ENCODE measurements around the gene RCE1.

Gene RCE1

DNA sequence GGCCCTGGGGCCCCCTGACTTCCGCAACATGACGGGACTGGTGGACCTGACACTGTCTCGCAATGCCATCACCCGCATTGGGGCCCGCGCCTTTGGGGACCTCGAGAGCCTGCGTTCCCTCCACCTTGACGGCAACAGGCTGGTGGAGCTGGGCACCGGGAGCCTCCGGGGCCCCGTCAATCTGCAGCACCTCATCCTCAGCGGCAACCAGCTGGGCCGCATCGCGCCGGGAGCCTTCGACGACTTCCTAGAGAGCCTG lies 14.6 kb downstream of the RCE1 start:
- Histone ChIP-seq H3K27me3 (ENCODE audit: insufficient read depth, low read depth) (no peaks in the 10 kb centered on the region), H3K36me3 (ENCODE audit: insufficient read depth) (no peaks in the 10 kb centered on the region), H3K4me2 (peak overlapping the region; percentile 63; the same call in 1 of the 2 replicates), H4K20me1 (ENCODE audit: insufficient read depth) (no peaks in the 10 kb centered on the region), H2AFZ (ENCODE audit: low read depth) (no peak overlapping the region), H3K79me2 (ENCODE audit: insufficient read depth, low read depth) (peaks cover 9% of the 10 kb centered on the region; the same call in 1 of the 2 replicates), H3K4me3 (IDR thresholded peaks at IDR 0.05; ENCODE audit: insufficient read depth, low read depth, low read length) (no peak overlapping the region), H3K9ac (no peak overlapping the region), H3K4me1 (ENCODE audit: low read depth, poor library complexity, severe bottlenecking) (peaks cover 10% of the 10 kb centered on the region), H3K27ac (no peak overlapping the region)
- TF ChIP-seq, protein P1, sequence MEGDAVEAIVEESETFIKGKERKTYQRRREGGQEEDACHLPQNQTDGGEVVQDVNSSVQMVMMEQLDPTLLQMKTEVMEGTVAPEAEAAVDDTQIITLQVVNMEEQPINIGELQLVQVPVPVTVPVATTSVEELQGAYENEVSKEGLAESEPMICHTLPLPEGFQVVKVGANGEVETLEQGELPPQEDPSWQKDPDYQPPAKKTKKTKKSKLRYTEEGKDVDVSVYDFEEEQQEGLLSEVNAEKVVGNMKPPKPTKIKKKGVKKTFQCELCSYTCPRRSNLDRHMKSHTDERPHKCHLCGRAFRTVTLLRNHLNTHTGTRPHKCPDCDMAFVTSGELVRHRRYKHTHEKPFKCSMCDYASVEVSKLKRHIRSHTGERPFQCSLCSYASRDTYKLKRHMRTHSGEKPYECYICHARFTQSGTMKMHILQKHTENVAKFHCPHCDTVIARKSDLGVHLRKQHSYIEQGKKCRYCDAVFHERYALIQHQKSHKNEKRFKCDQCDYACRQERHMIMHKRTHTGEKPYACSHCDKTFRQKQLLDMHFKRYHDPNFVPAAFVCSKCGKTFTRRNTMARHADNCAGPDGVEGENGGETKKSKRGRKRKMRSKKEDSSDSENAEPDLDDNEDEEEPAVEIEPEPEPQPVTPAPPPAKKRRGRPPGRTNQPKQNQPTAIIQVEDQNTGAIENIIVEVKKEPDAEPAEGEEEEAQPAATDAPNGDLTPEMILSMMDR (conservative IDR thresholded peaks at IDR 0.05; ENCODE audit: low read depth, low read length): no peak

DNA sequence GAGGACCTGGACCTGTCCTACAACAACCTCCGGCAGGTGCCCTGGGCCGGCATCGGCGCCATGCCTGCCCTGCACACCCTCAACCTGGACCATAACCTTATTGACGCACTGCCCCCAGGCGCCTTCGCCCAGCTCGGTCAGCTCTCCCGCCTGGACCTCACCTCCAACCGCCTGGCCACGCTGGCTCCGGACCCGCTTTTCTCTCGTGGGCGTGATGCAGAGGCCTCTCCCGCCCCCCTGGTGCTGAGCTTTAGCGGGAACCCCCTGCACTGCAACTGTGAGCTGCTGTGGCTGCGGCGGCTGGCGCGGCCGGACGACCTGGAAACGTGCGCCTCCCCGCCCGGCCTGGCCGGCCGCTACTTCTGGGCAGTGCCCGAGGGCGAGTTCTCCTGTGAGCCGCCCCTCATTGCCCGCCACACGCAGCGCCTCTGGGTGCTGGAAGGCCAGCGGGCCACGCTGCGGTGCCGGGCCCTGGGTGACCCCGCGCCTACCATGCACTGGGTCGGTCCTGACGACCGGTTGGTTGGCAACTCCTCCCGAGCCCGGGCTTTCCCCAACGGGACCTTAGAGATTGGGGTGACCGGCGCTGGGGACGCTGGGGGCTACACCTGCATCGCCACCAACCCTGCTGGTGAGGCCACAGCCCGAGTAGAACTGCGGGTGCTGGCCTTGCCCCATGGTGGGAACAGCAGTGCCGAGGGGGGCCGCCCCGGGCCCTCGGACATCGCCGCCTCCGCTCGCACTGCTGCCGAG lies 15.1 kb downstream of the RCE1 start:
- Histone ChIP-seq H3K9ac (no peak overlapping the region), H4K20me1 (ENCODE audit: insufficient read depth) (no peaks in the 10 kb centered on the region), H3K4me3 (IDR thresholded peaks at IDR 0.05; ENCODE audit: insufficient read depth, low read depth, low read length) (no peak overlapping the region), H3K27me3 (ENCODE audit: insufficient read depth, low read depth) (no peaks in the 10 kb centered on the region), H3K79me2 (ENCODE audit: insufficient read depth, low read depth) (peaks cover 9% of the 10 kb centered on the region; the same call in 1 of the 2 replicates), H2AFZ (ENCODE audit: low read depth) (no peak overlapping the region), H3K36me3 (ENCODE audit: insufficient read depth) (no peaks in the 10 kb centered on the region), H3K27ac (no peak overlapping the region), H3K4me1 (ENCODE audit: low read depth, poor library complexity, severe bottlenecking) (peaks cover 10% of the 10 kb centered on the region), H3K4me2 (peak overlapping the region; percentile 63; the same call in 1 of the 2 replicates)
- TF ChIP-seq, protein P1 (conservative IDR thresholded peaks at IDR 0.05; ENCODE audit: low read depth, low read length): no peak

DNA sequence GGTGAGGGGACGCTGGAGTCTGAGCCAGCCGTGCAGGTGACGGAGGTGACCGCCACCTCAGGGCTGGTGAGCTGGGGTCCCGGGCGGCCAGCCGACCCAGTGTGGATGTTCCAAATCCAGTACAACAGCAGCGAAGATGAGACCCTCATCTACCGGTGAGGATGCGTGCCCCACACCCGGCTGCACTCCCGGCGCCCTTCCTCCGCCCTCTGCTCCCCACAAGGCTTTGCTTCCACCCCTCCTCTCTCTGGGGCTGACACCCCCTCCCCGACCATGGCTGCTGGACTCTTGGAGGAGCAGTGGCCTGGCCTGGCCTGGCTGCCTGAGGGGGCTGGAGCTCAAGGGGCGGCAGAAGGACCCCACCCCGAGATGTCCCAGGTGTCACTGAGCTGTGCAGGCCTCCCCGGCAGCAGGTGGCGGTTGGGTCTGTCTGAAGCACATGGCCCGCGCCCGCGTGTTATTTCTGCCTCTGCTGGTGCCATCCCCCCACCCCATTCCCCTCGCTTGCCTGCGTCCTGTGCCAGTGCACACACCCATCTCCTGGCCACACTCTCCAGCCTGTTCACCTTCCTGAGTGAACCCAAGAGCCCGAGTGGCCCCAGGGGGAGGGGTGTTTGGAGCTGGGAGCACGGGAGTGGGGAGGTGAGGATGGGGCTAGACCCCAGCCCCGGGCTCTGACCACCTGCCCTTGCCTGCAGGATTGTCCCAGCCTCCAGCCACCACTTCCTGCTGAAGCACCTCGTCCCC lies 15.9 kb downstream of the RCE1 start:
- Histone ChIP-seq H2AFZ (ENCODE audit: low read depth) (no peak overlapping the region), H3K79me2 (ENCODE audit: insufficient read depth, low read depth) (peaks cover 9% of the 10 kb centered on the region; the same call in 1 of the 2 replicates), H3K4me2 (no peak overlapping the region), H3K27ac (no peak overlapping the region), H3K36me3 (ENCODE audit: insufficient read depth) (no peaks in the 10 kb centered on the region), H3K9ac (no peak overlapping the region), H3K4me1 (ENCODE audit: low read depth, poor library complexity, severe bottlenecking) (peaks cover 10% of the 10 kb centered on the region), H3K4me3 (IDR thresholded peaks at IDR 0.05; ENCODE audit: insufficient read depth, low read depth, low read length) (no peak overlapping the region), H4K20me1 (ENCODE audit: insufficient read depth) (no peaks in the 10 kb centered on the region), H3K27me3 (ENCODE audit: insufficient read depth, low read depth) (no peaks in the 10 kb centered on the region)
- TF ChIP-seq, protein P1 (conservative IDR thresholded peaks at IDR 0.05; ENCODE audit: low read depth, low read length): no peak

DNA sequence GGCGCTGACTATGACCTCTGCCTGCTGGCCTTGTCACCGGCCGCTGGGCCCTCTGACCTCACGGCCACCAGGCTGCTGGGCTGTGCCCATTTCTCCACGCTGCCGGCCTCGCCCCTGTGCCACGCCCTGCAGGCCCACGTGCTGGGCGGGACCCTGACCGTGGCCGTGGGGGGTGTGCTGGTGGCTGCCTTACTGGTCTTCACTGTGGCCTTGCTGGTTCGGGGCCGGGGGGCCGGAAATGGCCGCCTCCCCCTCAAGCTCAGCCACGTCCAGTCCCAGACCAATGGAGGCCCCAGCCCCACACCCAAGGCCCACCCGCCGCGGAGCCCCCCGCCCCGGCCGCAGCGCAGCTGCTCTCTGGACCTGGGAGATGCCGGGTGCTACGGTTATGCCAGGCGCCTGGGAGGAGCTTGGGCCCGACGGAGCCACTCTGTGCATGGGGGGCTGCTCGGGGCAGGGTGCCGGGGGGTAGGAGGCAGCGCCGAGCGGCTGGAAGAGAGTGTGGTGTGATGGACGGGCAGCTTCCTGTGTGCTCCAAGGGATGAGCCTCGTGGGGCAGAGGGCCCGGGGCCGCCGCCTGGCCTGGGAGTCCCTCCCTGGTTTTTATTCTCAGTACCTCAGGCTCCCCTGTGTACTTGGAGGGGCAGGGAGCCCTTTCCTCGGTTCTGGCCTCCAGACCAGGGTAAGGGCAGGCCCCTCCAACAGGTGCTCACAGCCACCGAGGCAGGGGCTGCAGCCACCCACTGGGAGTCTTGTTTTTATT lies 16.6 kb downstream of the RCE1 start:
- Histone ChIP-seq H3K4me1 (ENCODE audit: low read depth, poor library complexity, severe bottlenecking) (peaks cover 10% of the 10 kb centered on the region), H3K4me3 (IDR thresholded peaks at IDR 0.05; ENCODE audit: insufficient read depth, low read depth, low read length) (no peak overlapping the region), H3K27me3 (ENCODE audit: insufficient read depth, low read depth) (no peaks in the 10 kb centered on the region), H3K4me2 (no peak overlapping the region), H3K36me3 (ENCODE audit: insufficient read depth) (no peaks in the 10 kb centered on the region), H2AFZ (ENCODE audit: low read depth) (no peak overlapping the region), H4K20me1 (ENCODE audit: insufficient read depth) (no peaks in the 10 kb centered on the region), H3K27ac (no peak overlapping the region), H3K9ac (no peak overlapping the region), H3K79me2 (ENCODE audit: insufficient read depth, low read depth) (peaks cover 9% of the 10 kb centered on the region; the same call in 1 of the 2 replicates)
- TF ChIP-seq, protein P1 (conservative IDR thresholded peaks at IDR 0.05; ENCODE audit: low read depth, low read length): no peak

Measured in KMS-11 (cell line).